GM12865 (cell line): ENCODE measurements around the gene FOXK1.

Source experiments
- DNase-seq: peaks from one replicate; pipeline ENCODE4 v3.0.0; 2010; ENCODE audit warnings: low read depth
- H3K4me3 ChIP-seq: 2 replicates; pipeline ENCODE4 v1.5.1; 2011; ENCODE audit warnings: mild to moderate bottlenecking, low read depth, low read length, control low read depth
- CTCF ChIP-seq: IDR thresholded peaks from 2 replicates; pipeline ENCODE4 v1.5.1; 2011; ENCODE audit warnings: low read length, control low read depth, low read depth, inconsistent platforms; ENCODE audit not compliant: insufficient read depth; ENCODE audit errors: missing control alignments

Gene FOXK1

GRCh38 chr7:4784799-4785198 lies 102.7 kb downstream of the FOXK1 start:
- H3K4me3 ChIP-seq = no peak overlapping the region
- TF ChIP-seq CTCF = no peak
- DNase-seq = no peak

GRCh38 chr7:4785371-4785770 lies 103.3 kb downstream of the FOXK1 start:
- no peak for TF ChIP-seq CTCF
- no peak overlapping the region for H3K4me3 ChIP-seq
- no peak for DNase-seq

GRCh38 chr7:4786015-4786414 lies 103.9 kb downstream of the FOXK1 start:
- H3K4me3 ChIP-seq = no peak overlapping the region
- DNase-seq = no peak
- TF ChIP-seq CTCF = no peak

- TF ChIP-seq CTCF = no peak
- no peak for DNase-seq
- H3K4me3 ChIP-seq = no peak overlapping the region
These were observed 105.4 kb downstream of the FOXK1 start for GRCh38 chr7:4787541-4787940.

- no peak for DNase-seq
- no peak overlapping the region for H3K4me3 ChIP-seq
- no peak for TF ChIP-seq CTCF
These were observed 106.0 kb downstream of the FOXK1 start for GRCh38 chr7:4787947-4788626.

- TF ChIP-seq CTCF = no peak
- no peak for DNase-seq
- H3K4me3 ChIP-seq = no peak overlapping the region
These were observed 106.6 kb downstream of the FOXK1 start for GRCh38 chr7:4788627-4789189.

GRCh38 chr7:4789194-4790077 lies 107.3 kb downstream of the FOXK1 start:
- no peak overlapping the region for H3K4me3 ChIP-seq
- no peak for DNase-seq
- TF ChIP-seq CTCF = no peak
